NCI-H345 treated with DMSO at 0.1 percent for 48 hours (cell line): ENCODE results near the gene PLSCR3.
A peak's percentile ranks its signal among the peaks of the same experiment; 100 is the strongest.

ENCODE experiments used
- DNase-seq: peaks from one replicate; lab custom pipeline; 2025; ENCODE audit not compliant: unreplicated experiment; lab: John Stamatoyannopoulos, UW

PLSCR3 gene

DNA sequence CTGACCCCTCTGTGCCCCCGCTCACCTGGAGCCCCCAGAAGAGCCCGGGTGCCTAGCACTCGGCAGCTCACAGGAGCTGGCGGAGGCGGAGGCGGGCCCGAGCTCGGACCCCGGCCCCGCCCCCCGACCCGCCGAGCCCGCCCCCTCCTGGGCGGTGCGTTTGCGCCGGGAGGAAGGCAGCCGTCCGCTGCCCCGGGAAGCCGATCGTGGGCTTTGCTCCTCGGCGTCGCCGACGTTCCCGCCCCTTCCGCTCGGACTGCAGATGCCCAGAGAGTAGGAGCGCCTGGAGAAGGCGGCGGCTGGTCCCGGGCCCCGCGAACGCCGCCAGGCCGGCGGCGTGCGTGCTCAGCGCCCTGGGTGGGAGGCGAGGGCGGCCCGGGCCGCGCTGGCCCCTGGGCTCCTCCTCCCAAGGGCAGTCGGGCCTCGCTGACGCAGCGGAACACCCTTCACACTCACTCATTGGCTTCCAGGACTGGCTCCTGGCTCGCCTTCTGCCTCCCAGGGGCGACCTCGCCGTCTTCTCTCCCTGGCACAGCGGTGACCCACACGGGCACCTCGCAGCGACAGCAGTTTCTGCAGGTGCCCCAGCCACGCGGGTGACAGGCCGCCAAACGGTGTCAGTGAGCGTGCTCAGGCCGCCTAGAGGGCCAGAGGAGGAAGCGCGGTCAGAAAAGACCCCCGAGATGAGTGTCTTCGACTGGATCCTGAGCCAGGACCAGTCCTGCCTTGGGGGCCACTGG, at the start of gene PLSCR3:
TSS of gene PLSCR3 (minus strand) at position 74 of the 740 bp plus-strand sequence. CDS start 415 bp downstream, outside the sequence.
- peak; percentile 33 for DNase-seq

DNA sequence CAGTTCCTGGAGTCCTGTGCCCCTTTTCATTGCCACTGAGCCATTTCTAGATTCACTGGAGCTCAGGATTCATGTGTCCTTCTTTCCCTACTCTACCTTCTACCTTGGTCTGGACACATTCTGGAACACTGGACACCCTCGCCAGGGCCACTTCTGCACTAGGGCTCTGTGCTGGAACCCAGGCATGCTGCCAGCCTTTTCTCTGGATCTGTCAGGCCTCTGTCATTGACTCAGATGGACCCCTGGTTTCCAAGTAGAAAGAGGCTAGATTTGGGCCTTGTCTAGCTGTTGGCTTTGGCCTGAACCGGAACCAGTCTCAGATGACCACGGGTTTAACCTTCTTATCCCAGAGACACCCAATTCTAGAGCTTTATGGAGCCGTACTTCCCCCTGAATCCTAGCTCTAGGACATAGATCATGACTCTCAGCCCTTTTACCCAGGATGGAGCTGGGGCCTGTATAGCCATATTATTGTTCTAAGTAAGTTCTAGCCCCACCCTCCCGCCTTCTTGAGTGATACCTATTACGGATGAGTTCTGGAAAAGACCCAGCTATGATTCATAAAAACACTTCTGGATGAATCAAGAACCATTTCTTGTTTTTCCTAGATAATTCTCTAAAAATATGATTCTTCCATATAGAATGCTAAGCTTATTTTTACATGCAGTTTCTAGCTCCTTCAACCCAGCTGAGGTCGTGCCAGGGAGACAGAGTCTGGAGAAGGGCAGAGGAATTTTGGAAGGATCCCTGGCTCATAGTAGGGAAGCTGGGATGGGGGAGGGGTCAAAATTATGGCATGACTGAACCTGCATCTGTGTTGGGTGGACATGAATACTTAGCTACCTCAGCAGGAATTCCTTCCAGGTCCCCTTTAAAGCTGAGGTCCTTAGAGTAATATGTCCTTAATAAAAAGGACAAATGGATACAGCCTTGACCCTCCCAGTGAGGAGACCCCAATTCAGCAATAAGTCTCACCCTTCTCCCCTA, 49.5 kb upstream of the PLSCR3 start:
- no peak for DNase-seq

DNA sequence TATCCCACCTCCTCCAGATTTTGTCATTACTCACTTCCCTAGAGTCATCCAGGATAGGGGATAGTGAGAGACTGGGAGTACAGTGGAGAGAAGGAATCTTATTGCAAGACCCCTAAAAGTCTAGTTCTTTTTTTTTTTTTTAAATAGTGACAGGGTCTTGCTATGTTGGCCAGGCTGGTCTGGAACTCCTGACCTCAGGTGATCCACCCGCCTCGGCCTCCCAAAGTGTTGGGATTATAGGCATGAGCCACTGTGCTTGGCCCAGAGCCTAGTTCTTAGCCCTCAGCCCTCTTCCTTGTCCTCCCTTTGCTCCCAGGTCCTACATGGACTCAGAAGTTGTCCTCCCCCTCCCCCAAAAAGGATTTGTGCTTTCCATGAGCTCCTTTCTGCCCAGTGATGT, 47.8 kb upstream of the PLSCR3 start:
- DNase-seq: no peak

DNA sequence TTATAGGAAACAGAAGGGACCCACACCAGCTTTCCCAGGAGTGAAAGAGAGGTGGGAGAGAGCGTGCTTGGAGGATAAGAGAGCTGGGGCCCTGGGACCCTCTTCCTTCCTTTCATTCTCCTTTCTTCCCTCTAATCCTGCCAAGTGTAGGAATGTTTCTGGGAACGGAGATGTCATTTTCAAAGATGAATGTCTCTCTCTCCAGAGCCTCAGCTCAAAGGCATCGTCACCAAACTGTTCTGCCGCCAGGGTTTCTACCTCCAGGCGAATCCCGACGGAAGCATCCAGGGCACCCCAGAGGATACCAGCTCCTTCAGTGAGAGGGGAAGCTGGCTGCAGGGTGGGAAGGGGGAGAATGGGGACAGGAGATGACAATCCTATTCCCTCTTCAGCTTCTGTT, 46.9 kb upstream of the PLSCR3 start:
- DNase-seq: no peak

DNA sequence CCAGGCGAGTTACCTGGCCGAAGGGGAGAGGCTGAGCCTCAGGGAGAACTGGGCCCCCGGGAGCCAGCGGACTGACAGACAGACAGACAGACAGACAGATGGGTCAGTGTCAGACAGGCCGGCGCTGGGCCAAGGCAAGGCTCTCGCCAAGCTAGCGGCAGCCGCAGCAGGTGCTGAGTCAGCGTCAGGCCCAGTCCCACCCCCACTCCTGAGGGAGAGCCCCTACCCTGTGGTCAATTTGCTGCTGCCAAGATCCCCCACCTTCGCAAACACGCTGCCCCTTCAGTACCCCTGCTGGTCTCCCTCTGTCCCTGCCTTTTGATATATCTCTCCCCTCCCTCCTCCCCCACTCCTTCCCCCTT, 46.5 kb upstream of the PLSCR3 start:
- DNase-seq: no peak

DNA sequence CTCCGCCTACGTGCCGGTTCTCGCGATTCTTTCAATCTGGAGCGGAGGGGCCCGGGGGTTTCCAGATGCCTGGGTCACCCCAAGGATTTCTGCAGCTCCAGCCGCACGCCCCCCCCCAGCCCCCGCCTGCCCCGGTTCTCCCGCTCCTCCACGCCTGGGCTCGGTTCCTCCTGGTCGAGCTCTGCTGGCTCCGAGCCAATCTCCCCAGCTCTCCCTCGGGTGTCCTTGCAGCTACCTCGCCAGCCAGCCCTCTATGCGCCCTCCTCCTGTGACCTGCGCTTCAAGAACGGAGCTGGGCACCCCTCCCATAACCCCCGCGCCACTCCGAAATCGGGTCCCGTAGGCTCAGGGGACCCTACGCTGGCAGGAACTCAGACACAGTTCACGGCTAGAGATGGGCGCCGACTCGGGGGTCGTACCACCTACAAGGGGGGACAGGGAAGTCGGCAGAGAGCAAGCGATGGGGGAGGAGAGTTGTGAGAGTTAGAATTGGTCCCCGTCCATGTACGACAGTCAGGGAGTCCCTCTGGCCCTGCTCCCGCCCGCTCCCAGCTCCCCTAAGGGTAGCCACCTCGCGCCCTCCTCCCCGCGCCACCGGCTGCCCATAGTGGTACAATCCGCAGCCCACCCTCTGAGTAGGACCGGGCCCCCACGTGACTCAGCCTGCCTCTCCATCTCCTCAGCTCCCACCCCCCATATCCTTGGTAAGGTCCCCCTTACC, 45.9 kb upstream of the PLSCR3 start:
- peak; percentile 5 for DNase-seq

DNA sequence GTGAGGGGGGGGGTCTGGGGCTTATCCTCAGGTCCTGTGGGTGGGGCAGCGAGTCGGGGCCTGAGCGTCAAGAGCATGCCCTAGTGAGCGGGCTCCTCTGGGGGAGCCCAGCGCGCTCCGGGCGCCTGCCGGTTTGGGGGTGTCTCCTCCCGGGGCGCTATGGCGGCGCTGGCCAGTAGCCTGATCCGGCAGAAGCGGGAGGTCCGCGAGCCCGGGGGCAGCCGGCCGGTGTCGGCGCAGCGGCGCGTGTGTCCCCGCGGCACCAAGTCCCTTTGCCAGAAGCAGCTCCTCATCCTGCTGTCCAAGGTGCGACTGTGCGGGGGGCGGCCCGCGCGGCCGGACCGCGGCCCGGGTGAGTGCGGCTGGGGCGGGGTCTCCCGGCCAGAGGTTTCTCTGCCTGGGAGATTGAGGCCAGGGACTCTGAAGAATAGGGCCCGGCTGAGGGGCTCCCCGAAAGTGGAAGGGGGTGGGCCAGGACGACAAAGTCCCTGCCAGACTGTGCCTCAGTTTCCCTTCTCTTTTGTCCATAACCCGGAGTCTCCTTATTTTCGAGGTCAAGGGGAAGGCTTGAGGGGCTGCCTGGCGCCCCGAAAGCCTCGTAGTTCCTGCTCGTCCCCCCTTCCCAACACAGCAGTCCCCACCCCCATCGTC, 45.3 kb upstream of the PLSCR3 start, which contains the start of gene FGF11:
TSS of gene FGF11 (plus strand) at position 51 of the 651 bp plus-strand sequence. CDS start at position 160, 109 bp downstream.
- no peak for DNase-seq

DNA sequence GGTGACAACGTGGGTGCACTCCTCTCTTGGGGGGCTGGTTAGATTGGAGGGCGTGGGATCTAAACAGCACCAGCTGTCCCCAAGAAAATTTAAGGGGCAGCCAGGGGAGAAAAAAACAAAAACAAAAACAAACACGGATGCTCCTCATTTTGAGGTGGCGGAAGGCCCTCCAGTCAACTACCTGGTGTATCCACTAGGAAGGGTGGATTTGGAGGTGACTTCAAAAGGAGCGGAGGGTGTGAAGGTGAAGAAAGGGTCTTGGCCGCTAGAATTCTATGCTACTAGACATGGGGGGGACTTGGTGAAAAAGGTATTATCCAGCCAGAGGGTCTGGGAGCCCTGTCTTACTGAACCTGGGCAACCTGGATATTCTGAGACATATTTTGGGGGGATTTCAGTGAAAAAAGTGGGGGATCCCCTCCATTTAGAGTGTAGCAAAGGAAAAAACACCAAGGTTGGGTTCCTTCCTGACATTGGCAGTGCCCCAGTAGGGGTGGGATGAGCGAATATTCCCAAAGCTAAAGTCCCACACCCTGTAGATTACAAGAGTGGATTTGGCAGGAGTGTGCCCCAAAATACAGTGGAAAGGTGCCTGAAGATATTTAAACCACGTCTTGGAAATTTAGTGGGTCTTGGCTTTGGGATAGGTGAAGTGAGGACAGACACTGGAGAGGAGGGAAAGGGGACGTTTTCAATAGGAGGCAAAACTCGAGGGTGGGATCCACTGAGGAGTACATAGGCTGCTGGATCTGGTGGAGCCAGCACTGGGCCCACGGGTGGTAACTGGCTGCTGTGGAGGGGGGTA, 44.5 kb upstream of the PLSCR3 start:
- no peak for DNase-seq

DNA sequence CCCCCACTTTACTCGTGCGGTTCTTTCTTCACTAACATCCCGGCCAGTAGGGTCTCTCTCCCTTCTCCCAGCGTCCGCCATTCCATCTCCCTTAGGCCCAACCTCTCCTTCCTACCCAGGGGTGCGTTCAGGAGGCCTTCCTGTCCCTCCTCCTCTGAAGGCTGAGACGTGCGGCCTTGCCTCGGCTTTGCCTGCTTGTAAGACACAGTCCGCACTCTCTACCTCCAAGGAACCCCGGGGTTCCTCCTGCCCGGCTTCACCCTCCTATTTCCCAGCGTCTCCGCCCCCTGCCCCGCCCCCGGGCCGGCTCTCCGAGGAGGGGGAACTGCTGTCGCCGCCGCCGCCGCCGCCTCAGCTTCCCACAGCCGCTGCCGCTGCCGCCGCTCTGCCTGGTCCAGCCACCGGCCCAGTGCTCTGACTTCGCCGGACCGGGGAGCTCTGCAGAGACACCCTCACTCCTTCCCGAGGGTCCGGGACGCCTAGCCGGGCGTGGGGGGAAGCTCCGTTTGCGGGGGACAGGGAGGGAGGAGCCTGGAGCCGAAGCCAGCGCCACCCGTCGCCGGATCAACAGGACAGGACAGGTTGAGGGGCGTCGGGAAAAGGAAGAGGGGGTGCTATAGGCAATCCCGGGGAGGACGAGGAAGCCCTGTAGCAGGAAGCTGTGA, 43.8 kb upstream of the PLSCR3 start:
- no peak for DNase-seq

DNA sequence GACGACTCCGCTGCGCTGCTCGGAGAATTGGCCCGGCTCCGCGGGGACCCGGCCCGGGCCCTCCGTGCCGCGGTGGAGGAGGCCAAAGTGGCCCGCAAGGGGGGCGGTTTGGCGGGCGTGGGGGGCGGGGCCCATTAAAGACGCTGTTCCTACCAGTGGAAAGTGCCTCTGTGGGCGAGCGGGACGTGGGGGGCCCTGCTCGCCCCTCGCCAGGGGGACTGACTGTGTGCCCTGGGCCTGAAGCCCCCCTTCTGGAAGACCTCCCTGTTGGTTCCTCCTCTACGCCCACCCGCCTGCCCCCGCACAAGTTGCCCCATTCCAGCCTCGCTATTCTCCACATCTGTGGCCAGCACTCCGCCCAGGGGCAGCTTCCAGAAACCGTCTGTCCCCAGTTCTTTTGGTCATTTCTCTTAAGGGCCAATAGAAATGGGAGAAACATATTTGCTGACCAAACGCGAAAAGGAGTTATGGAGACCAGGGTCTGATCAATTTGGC, 43.1 kb upstream of the PLSCR3 start:
- DNase-seq: no peak

DNA sequence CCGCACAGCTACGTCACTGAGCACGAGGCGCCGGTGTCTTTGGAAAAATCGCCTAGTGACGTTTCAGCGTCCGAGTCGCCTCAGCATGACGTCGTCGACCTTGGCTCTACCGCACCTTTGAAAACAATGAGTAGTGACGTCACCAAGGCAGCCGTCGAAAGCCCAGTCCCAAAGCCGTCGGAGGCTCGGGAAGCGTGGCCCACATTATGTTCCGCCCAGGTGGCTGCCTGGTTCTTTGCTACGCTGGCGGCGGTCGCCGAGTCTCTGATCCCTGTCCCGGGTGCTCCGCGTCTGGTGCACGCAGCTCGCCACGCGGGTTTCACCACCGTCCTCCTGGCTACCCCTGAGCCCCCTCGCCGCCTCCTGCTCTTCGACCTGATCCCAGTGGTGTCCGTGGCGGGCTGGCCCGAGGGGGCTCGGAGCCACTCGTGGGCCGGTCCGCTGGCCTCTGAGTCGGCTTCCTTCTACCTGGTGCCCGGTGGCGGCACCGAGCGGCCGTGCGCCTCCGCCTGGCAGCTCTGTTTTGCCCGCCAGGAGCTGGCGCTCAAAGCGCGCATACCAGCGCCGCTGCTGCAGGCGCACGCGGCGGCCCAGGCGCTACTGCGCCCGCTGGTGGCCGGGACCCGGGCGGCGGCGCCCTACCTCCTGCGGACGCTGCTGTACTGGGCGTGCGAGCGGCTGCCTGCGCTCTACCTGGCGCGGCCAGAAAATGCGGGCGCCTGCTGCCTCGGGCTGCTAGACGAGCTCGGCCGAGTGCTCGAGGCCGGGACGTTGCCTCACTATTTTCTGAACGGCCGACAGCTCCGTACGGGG, 42.4 kb upstream of the PLSCR3 start:
- DNase-seq: peak; percentile 59

DNA sequence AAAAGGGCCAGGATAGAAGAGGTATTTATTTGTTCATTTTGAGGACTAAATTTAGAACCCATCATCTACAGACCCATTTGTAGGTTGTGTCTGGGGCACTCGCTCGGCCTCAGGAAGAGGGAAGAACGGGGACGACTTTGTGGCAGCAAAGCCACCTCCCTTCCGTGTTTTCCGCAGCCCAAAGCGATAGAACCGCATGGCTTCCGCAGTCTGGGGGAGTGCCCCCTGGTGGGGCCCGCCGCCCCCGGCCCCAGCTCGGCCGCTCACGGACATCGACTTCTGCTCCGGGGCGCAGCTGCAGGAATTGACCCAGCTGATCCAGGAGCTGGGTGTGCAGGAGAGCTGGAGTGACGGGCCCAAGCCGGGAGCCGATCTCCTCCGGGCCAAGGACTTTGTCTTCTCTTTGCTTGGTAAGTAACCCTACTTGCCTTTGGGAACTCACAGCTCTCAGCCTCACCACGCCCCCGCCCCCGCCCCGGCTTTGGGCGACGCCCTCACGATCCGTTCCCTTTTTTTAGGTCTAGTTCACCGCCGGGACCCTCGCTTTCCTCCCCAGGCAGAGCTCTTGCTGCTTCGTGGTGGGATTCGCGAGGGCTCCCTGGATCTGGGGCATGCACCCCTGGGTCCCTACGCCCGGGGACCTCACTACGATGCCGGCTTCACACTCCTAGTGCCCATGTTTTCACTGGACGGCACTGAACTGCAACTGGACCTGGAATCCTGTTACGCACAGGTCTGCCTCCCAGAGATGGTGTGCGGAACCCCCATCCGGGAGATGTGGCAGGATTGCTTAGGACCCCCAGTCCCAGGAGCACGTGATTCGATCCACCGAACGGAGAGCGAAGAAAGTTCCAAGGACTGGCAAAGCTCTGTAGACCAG, 41.6 kb upstream of the PLSCR3 start:
- peak; percentile 35 for DNase-seq

DNA sequence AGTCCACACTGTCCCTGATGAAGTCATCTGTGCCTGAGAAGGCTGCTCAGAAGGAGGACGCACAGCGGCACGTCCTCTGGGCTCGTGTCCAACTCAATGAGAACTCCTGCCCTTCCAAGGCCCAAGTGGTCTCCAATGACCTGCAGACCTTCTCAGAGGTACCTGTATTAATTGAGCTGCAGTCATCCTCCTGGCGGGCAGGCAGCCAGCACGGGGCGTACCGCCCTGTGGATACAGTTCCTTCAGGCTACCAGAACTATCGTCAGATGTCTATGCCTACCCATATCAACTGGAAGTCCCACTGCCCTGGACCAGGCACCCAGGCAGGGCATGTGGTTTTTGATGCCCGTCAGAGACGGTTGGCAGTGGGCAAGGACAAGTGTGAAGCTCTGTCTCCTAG, 38.0 kb upstream of the PLSCR3 start:
- DNase-seq: no peak

DNA sequence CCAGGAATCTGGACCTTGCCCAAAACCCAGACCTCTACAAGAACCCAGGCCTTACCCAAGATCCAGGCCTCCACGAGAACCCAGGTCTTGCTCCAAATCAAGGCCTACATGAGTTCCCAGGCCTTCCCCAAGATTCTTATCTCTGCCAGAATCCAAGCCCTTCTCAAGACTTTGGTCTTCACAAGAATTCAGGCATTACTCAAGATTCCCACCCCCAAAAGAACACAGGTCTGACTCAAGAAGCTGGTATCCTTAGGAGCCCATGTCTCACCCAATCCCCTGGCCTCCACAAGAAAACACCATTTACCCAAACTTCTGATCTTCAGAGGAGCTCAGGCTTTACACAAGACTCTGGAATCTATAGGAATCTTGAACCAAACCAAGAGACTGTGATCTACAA, 36.9 kb upstream of the PLSCR3 start:
- no peak for DNase-seq

DNA sequence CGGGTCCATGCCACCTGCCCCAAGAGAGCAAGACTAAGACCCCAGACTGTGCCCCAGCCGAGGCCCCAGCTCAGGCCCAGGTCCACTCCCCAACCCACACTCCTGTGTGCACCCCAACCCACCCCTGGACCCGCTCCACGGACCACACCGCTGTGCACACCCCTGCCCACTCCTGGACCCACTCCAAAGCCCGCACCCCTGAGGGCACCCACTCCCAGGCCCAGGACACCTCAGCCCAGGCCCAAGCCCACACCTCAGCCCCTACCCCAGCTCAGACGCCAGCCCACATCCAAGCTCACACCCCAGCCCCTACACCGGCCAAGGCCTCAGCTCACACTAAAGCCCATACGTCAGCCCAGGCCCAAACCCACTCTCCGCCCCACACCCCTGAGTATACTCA, 35.4 kb upstream of the PLSCR3 start:
- no peak for DNase-seq

DNA sequence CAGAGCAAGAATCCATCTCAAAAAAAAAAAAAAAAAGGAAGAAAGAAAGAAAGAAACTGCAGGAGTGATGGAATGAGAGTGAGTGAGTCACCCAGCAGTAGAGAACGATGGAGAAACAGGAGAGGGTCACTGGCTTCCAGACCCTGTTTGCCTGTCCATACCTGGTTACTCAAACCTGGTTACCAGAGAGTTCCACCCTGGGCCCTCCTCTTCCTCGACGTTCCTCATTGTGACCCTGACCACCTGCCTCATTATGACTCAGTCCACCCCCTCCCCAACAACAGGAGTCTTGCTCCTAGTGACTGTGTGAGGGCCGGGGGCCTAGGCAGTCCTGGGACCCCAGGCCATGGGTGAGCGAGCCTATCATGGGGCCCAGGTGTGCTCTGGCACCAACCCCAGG, 34.2 kb upstream of the PLSCR3 start, which contains the start of gene SPEM3:
TSS of gene SPEM3 (plus strand) at position 301 of the 400 bp plus-strand sequence. CDS start at position 347, 46 bp downstream.
- no peak for DNase-seq

DNA sequence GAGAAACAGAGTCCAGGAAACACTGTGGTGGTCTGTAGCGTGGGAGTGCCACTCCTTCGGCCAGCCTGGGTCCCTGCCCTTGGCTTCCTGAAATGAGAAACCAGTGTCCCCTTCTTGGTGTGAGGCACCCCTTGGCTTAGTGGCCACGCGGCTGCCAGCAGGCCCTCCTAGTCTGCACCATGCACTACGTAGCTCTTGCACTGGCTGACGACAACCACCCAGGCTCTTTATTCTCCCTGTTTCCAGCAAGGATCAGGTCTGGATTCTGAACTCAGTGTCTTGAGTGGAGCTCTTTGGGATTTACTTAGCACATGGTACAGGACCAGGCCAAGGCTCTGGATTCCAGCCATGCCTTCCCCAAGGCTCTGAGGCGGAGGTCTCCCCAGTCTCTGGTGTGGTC, 33.2 kb upstream of the PLSCR3 start:
- no peak for DNase-seq
